GM18520 (cell line): ENCODE data around the gene KCNJ4.

Source experiments
- ATAC-seq: cut with Tn5 transposase; IDR thresholded peaks from one replicate; pipeline ENCODE4 v1.9.1; 2021; ENCODE audit not compliant: unreplicated experiment

KCNJ4 gene

DNA sequence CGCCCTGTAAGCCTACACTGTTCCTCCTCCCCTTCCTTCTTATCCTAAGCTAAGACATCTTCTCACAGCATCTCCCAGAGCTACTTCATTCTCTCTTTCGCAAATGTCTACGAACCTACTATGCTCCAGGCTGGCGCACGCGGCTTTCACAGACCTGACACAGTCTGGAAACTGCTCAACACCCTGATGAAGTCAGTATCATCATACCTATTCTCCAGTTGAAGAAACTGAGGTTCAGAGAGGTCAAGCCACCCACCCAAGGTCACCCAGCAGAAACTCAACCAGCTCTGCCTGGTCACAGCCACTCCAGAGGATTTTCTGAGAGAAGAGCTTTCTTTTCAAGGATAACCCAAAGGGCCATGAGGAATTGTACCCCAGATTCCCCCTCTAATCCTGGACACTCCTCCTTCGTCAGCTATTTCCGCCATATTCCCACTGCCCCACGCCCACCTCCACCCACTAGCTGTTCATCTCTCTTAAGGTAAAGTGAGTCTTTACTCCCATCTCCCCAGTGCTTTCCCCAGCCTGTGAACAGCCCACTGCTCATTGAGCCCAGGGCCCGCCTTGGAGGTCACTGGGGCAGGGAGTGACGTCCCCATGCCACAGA lies 1.8 kb downstream of the KCNJ4 start:
- no peak for ATAC-seq

DNA sequence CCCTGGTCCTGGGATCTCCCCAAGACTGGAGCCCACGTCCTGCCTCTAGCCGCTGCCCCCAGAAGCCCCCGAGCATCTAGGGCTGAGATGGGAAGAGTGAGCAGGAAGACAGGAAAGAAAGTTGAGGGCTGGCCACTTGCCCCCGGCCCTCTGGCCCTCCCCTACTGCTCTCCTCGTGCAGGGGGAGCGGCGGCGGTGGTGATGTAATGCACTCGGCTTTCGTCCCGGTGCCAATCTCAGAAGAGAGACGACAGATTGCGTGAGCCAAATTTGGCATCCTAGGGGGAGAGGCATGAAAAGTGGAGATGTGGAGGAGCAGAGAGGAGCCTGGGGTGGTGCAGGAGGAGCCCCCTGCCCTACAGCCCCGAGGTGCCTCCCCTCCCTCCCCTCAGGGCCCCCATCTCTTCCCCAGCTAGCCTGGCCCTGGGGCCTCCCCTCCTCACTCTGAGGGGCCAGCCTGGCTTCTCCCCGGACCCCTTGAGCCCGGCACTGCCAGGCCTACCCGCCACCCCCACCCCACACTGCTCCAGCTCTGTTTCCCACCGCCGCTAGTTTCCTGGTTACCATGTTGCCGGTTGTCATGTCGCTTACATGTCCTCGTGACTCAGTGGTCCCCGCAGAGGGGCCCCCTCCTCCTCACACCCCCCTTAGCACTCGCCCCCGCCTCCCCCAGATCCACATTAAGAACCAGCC lies 2.5 kb downstream of the KCNJ4 start:
- no peak for ATAC-seq

DNA sequence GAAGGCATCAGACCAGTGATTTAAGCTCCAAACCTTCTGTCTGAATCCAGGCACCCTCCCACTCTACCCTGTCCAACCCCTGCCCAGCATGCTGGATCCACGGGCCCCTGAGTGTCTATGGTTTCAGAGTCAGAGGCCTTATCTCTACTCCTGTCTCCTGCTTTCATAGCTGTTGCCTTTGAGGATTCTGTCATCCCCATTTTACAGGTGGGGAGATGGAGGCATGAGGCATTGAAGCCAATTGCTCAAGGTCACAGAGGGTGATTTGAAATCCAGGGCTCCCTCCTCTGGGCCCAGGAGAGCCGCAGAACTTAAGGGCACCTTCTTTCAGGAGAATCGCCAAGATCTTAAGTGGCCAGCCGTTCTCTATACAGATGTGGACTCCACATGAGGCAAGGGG lies 3.1 kb downstream of the KCNJ4 start:
- ATAC-seq = no peak

DNA sequence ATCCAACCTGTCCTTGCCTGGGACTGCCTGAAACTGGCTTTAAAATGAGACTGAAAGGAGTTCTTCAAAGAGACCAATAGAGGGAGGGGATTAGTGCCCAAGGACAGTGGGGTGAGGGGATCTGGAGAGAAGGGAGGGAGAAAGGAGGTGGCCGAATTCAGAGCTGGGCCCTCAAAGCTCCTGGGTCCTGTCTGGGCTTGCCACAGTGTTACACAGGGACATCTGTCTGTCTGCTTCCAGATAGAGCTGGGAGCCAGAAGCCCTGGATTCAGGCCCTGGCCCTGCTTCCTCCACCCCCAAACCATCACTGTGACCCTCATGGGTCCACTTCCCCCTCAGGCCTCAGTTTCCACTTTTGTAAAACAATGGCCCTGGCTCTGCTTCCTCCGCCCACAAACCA lies 3.6 kb downstream of the KCNJ4 start:
- no peak for ATAC-seq

DNA sequence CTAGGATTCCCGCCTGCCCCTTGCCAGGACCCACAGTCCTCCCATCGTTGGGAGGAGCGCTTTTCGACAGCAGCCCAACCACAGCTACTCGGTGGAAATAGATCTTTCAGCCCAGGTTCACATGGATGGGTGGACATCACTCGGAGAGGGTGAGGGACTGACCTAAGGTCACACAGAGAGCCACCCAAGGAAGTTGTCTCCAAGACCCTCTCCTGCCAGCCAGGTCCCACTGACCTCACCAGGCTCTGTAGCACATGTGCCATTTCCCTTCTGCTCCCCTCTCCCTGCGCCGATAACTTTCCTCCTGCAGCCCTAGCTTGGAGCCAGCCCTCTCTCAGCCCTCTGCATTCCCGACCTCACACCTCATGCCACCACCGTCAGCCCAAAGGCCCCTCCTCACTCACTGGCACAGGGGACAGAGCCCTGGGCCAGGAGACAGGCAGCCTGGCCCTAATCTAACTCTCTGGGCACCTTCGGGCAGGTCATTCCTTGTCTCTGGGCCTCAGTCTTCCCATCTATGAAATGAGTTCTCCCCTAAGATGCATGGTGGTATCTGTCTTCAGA lies 4.7 kb downstream of the KCNJ4 start:
- no peak for ATAC-seq

- ATAC-seq = no peak
Measured at GRCh38 chr22:38449776-38450175, 5.2 kb downstream of the KCNJ4 start.

GRCh38 chr22:38448945-38449745 lies 5.9 kb downstream of the KCNJ4 start:
- no peak for ATAC-seq

- no peak for ATAC-seq
Measured at GRCh38 chr22:38446018-38446601, 8.9 kb downstream of the KCNJ4 start.

- ATAC-seq = no peak
Measured at GRCh38 chr22:38444783-38445182, 10.2 kb downstream of the KCNJ4 start.

DNA sequence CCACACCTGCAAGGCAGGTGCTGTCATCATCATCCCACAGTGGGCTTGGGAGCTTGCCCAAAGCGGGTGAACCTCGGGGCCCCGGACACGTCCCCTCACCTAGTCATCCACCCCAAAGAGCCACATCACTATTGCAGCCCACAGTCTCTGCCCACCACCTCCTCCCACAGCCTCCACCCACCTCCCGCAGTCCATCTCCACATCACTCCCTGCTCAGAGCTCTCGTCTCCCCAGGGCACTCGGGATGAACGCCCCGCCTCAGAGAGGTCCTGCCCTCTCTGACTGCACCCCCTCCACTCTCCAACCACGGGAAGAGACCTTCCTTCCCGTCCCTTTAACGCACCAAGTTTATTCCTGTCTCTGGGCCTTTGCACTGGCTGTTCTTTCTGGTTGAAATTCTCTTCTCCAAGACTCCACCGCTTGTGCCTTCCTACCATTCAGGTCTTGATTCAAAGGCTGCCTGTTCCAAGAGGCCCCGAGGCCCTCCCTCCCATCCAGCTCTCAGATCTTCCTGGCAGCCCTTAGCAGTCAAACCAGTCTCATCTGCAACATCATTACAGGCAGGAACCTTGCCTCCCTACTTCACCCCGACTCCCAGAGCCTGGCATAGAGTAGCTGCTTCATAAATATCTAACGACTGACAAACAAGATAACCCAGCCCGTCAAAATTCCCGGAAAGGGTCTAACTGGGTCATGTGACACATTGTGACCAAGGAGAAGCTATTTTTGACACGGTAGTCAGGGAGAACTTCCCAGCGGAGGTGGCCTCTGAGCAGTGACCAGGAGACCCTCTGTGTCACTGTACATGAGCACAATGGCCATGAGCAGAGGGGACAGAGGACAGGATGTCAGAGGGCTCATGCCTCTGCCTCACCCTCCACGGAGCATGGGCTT lies 11.1 kb downstream of the KCNJ4 start:
- no peak for ATAC-seq

GRCh38 chr22:38442967-38443627 lies 11.9 kb downstream of the KCNJ4 start:
- no peak for ATAC-seq

DNA sequence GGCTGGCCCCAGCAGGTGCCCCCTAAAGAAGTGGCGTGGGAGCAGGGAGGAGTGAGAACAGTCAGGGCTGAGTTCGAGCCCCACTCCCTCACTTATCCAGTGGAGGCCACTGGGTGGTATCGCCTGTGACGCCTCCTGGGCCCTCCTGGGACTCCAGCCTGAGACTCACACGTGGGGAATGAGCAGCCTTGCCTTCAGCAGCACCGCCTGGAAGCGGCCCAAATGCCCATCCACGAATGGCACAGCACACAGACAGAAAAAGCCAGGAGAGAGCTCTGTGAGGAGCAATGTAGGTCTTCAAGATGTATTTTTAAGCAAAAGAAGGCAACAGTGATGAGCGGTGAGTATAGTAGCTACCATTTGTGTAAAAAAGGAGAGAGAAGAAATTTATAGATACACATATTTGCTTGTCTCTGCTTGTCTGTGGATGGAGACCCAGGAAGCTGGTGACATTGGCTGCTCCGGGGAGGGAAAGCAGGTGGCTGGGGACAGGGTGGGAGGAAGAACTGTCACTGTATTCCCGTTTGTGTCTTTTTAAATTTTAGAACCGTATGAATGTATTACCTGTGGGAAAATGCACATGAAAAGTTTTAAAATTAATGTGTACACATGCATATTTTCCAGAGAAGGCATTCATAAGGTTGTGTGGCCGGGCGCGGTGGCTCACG lies 13.2 kb downstream of the KCNJ4 start:
- ATAC-seq = no peak

- ATAC-seq = no peak
Measured at GRCh38 chr22:38440747-38441350, 14.2 kb downstream of the KCNJ4 start.

- ATAC-seq = no peak
Measured at GRCh38 chr22:38437416-38437815, 17.6 kb downstream of the KCNJ4 start.

- no peak for ATAC-seq
Measured at GRCh38 chr22:38436629-38437395, 18.2 kb downstream of the KCNJ4 start.

- ATAC-seq = no peak
Measured at GRCh38 chr22:38435965-38436364, 19.0 kb downstream of the KCNJ4 start.

DNA sequence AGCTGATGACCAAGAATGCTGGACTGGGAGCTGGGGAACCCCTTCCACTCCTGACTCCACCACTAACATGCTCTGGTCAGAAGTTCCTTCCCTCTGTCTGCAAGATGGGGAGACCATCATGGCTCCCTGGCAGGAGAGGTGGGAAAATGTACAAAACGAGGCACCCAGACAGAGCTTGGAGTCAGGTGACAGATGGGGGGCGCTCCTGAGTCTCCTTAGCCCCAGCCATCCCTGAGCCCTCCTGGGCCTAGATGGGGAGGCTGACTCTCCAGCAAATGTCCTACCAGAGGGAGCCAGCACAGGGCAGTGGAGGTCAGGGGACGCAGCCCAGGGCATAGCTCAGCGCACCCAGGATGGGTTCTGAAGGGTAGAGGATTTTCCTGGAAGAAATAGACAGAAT lies 20.0 kb downstream of the KCNJ4 start:
- no peak for ATAC-seq

DNA sequence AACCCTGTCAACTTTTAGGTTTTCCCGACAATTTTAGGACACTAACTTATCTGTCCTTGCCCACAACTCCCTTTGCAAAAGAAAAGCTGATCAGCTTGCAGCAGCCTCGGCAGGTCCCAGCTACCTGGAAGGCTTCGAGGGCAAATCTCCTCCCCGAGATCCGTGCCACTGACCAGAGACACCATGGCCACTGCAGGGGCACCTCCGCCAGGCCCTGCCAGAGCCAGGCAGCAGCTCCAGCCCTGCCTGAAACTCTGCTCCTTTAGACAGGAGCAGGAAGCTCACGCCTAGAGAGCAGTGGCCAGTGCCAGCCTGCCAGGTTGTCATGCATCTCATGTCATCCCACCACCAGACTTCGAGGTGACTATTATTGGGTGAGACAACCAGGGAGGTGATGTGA lies 21.1 kb downstream of the KCNJ4 start:
- no peak for ATAC-seq
